GM19328 (cell line): Measurements from ENCODE around the gene HCST.
"Not testable (repeated sequence)": the region's sequence is repeated elsewhere in the genome, so short reads cannot be mapped to it uniquely, and the experiment has no call there.

ENCODE experiments used
- ATAC-seq: cut with Tn5 transposase; IDR thresholded peaks from one replicate; pipeline ENCODE4 v1.9.1; 2021; ENCODE audit warnings: mild to moderate bottlenecking, moderate library complexity; ENCODE audit not compliant: unreplicated experiment

The HCST gene, protein sequence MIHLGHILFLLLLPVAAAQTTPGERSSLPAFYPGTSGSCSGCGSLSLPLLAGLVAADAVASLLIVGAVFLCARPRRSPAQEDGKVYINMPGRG

GRCh38 chr19:35901854-35902661 is at the start of gene HCST:
Gene HCST, plus strand, starts transcription at chr19:35902529. Its CDS starts 65 bp downstream, at chr19:35902594.
- no peak for ATAC-seq

- no peak for ATAC-seq
These were observed 49.1 kb upstream of the HCST start for GRCh38 chr19:35853038-35853756.

GRCh38 chr19:35856546-35857149 is 45.7 kb upstream of the HCST start, which contains the start of gene KIRREL2:
Gene KIRREL2, plus strand, starts transcription at chr19:35856911. Its CDS starts 209 bp downstream, at chr19:35857120.
- ATAC-seq: no peak

- ATAC-seq: no peak
These were observed 44.0 kb upstream of the HCST start for GRCh38 chr19:35858311-35858710.

DNA sequence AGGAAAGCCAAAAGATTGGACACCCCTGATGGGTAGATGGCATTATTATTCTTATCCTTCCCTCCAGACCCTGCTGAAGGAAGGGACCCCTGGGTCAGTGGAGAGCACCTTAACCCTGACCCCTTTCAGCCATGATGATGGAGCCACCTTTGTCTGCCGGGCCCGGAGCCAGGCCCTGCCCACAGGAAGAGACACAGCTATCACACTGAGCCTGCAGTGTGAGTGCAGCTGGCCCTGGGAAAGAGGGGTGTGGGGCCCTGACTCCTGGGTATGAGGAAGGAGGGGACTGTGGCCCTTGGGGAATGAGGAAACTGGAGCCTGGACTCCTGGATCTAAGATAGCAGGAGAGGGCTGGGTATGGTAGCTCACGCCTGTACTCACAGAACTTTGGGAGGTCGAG is 42.9 kb upstream of the HCST start:
- ATAC-seq: no peak

GRCh38 chr19:35860436-35860817 is 41.9 kb upstream of the HCST start:
- no peak for ATAC-seq

GRCh38 chr19:35860818-35861639 is 41.3 kb upstream of the HCST start:
- ATAC-seq: no peak

GRCh38 chr19:35861640-35862160 is 40.6 kb upstream of the HCST start:
- ATAC-seq: no peak

GRCh38 chr19:35862528-35862927 is 39.8 kb upstream of the HCST start:
- ATAC-seq: no peak

DNA sequence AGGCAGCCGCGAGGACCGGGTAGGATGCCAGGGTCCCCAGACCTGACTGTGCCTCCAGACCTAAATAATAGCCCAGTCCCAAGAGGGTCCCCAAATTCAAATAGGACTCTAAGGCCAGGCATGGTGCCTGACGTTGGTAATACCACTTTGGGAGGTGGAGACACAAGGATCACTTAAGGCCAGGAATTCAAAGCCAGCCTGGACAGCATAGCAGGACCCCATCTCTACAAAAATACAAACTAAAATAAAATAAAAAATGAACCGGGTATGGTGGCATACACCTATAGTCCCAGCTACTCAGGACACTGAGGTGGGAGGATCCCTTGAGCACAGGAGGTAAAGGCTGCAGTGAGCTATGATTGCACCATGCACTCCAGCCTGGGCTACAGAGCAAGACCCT is 39.3 kb upstream of the HCST start:
- ATAC-seq: no peak

DNA sequence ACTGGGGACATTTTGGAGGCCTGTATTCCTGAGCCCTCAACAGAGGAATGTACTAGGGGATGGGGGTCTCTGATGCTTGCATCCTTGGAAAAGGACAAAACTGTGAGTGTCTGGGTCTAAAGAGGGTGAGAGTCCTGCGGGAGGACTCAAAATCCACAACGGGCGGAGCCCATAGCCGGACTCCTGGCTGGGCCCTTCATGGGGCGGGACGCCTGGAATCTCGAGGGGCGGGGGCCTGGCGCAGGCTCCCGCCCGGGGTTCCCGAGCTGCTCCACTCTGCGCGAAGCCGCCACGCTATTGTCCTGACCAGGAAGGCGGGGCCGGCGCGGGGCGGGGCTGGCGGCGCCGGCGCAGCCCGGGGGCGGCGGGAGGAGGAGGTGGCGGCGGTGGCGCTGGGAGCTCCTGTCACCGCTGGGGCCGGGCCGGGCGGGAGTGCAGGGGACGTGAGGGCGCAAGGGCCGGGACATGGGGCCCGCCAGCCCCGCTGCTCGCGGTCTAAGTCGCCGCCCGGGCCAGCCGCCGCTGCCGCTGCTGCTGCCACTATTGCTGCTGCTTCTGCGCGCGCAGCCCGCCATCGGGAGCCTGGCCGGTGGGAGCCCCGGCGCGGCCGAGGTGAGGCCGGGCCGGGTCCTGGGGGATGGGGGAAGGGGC is 34.0 kb upstream of the HCST start, which contains the start of gene APLP1:
Gene APLP1 (plus strand): TSS at position 403 of the 651 bp plus-strand sequence. CDS start 63 bp downstream, at position 466.
- no peak for ATAC-seq

DNA sequence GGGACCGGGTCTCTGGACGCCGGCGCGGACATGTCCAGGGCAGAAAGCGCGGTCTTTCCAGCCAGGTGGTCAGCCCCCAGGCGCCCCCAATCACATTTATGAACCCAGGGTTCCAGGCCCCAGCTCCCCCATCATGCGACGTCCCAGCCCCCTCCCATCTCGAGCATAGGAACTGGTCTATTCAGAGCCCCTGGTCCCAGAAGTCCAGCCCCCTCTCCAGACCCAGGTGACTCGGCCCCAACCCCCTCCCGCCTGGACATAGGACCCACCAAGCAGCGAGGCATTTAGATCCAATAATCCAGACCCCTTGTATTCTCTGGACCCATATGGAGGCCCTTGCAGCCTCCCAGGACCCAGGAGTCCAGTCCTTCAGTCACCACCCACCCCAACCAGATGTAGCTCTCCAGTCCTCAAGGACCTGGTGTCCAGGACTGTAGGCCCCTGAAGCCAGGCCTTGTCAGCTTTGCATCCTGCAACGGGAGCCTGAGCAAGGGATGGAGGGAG is 33.5 kb upstream of the HCST start:
- no peak for ATAC-seq

GRCh38 chr19:35869327-35870123 is 32.8 kb upstream of the HCST start:
- no peak for ATAC-seq

GRCh38 chr19:35870124-35870736 is 32.1 kb upstream of the HCST start:
- ATAC-seq: not testable (repeated sequence)

DNA sequence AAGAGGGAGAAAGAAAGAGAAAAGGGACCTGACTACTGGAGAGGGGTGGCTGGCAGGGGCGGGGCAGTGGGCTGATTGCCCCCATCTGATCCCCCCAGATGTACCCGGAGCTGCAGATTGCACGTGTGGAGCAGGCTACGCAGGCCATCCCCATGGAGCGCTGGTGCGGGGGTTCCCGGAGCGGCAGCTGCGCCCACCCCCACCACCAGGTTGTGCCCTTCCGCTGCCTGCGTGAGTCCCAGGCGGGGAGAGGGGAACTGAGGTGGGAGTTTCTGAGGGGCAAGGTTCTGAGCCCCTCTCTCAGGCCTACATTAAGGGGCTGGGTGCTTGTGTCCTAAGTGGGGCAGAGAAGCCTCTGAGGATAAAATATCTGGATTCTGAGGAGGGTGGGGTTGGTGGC is 31.5 kb upstream of the HCST start:
- ATAC-seq: no peak

DNA sequence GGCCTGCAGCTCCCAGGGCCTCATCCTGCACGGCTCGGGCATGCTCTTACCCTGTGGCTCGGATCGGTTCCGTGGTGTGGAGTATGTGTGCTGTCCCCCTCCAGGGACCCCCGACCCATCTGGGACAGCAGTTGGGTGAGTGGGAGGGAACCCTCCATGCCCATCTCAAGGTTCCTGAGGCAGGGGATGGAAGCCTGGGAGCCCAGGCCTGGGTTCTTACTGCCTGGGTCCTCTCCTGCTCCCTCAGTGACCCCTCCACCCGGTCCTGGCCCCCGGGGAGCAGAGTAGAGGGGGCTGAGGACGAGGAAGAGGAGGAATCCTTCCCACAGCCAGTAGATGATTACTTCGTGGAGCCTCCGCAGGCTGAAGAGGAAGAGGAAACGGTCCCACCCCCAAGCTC is 30.7 kb upstream of the HCST start:
- ATAC-seq: no peak

- ATAC-seq: no peak
These were observed 30.1 kb upstream of the HCST start for GRCh38 chr19:35872180-35872579.

DNA sequence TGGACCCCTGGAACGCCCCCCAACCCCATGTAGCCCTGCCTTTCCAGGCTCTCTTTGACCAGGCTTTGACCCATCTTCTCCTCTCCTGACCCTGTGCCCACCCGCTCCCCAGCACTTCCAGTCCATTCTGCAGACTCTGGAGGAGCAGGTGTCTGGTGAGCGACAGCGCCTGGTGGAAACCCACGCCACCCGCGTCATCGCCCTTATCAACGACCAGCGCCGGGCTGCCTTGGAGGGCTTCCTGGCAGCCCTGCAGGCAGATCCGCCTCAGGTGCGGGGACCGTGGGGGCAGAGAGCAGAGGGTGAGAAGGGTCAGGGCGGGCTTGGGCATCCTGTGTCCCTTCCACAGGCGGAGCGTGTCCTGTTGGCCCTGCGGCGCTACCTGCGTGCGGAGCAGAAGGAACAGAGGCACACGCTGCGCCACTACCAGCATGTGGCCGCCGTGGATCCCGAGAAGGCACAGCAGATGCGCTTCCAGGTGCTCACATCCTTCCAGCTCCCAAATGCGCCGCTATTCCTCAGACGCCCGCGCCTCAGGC is 27.9 kb upstream of the HCST start:
- no peak for ATAC-seq
